PC-3 (cell line): Measurements from ENCODE around the gene NTRK1.

Experiments
- EZH2 ChIP-seq: fragments of 300-600 bp; sonication (generic); IDR thresholded peaks from one replicate; pipeline ENCODE4 v1.6.1; 2017; ENCODE audit warnings: antibody characterized with exemption, mild to moderate bottlenecking, low read length; ENCODE audit not compliant: unreplicated experiment
- EZH2phosphoT487 ChIP-seq: fragments of 300-600 bp; sonication (generic); IDR thresholded peaks from 2 replicates; pipeline ENCODE4 v1.6.1; 2018; ENCODE audit warnings: mild to moderate bottlenecking, antibody characterized with exemption, low read length, borderline replicate concordance
- TF ChIP-seq, protein P1 (sequence below): fragments of 300-600 bp; sonication (generic); conservative IDR thresholded peaks from 2 replicates; pipeline ENCODE4 v1.5.1; 2017; ENCODE audit warnings: antibody characterized with exemption, low read depth, mild to moderate bottlenecking, low read length

GRCh38 chr1:156920233-156921052 is 59.8 kb downstream of the NTRK1 start, which contains the start of gene LRRC71:
- TF ChIP-seq, protein P1, sequence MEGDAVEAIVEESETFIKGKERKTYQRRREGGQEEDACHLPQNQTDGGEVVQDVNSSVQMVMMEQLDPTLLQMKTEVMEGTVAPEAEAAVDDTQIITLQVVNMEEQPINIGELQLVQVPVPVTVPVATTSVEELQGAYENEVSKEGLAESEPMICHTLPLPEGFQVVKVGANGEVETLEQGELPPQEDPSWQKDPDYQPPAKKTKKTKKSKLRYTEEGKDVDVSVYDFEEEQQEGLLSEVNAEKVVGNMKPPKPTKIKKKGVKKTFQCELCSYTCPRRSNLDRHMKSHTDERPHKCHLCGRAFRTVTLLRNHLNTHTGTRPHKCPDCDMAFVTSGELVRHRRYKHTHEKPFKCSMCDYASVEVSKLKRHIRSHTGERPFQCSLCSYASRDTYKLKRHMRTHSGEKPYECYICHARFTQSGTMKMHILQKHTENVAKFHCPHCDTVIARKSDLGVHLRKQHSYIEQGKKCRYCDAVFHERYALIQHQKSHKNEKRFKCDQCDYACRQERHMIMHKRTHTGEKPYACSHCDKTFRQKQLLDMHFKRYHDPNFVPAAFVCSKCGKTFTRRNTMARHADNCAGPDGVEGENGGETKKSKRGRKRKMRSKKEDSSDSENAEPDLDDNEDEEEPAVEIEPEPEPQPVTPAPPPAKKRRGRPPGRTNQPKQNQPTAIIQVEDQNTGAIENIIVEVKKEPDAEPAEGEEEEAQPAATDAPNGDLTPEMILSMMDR: peak; percentile 68
- TF ChIP-seq EZH2 (no peak), EZH2phosphoT487 (no peak)
